Smooth muscle cell (in vitro differentiated cells): ENCODE measurements around the gene RALGDS. TPM values are rescaled to one million over a fixed set of nuclear protein-coding genes. Genes with fewer than 3 reads are reported as not detected.

ENCODE experiments used
- DNase-seq: peaks from one replicate; lab custom pipeline; 2025; ENCODE audit not compliant: unreplicated experiment; lab: John Stamatoyannopoulos, UW
- H2AFZ ChIP-seq: fragments of 200-600 bp; sonication (generic); 2 replicates; pipeline ENCODE4 v1.6.0; 2016; ENCODE audit warnings: antibody characterized with exemption, low read depth, mild to moderate bottlenecking
- H3F3A ChIP-seq: fragments of 200-600 bp; sonication (generic); 2 replicates; pipeline ENCODE4 v1.6.0; 2017; ENCODE audit warnings: antibody characterized with exemption, low read depth
- H3K27ac ChIP-seq: fragments of 200-600 bp; sonication (generic); 2 replicates; pipeline ENCODE4 v1.5.1; 2016; ENCODE audit warnings: low read depth, mild to moderate bottlenecking
- H3K27me3 ChIP-seq: fragments of 200-600 bp; sonication (generic); 2 replicates; pipeline ENCODE4 v1.6.1; 2016; ENCODE audit warnings: low read depth, mild to moderate bottlenecking
- H3K36me3 ChIP-seq: fragments of 200-600 bp; sonication (generic); 2 replicates; pipeline ENCODE4 v1.5.1; 2016; ENCODE audit warnings: low read depth
- H3K4me1 ChIP-seq: fragments of 200-600 bp; sonication (generic); 2 replicates; pipeline ENCODE4 v1.5.1; 2016; ENCODE audit warnings: low read depth
- H3K4me2 ChIP-seq: fragments of 200-600 bp; sonication (generic); 2 replicates; pipeline ENCODE4 v1.6.0; 2016; ENCODE audit warnings: mild to moderate bottlenecking
- H3K4me3 ChIP-seq: fragments of 200-600 bp; sonication (generic); 2 replicates; pipeline ENCODE4 v1.5.1; 2016; ENCODE audit warnings: mild to moderate bottlenecking
- H3K79me2 ChIP-seq: fragments of 200-600 bp; sonication (generic); 2 replicates; pipeline ENCODE4 v1.6.0; 2016; ENCODE audit warnings: low read depth, mild to moderate bottlenecking
- H3K9ac ChIP-seq: fragments of 200-600 bp; sonication (generic); 2 replicates; pipeline ENCODE4 v1.6.0; 2016; ENCODE audit warnings: low read depth
- H3K9me3 ChIP-seq: fragments of 200-600 bp; sonication (generic); replicated peaks from 2 replicates; pipeline ENCODE4 v1.5.1; 2016; ENCODE audit warnings: low read depth
- H4K20me1 ChIP-seq: fragments of 200-600 bp; sonication (generic); 2 replicates; pipeline ENCODE4 v1.6.0; 2016; ENCODE audit warnings: low read depth
- WGBS: methylation state at CpG from one replicate; pipeline ENCODE4 v1.1.7; 2016; ENCODE audit warnings: low lambda C conversion rate; 5-methylcytosine and 5-hydroxymethylcytosine counted together
- polyA plus RNA-seq: library from polyadenylated mRNA; unstranded; fragments of >200 nt; fragmentation: Nextera tagmentation; extraction: Ambion mirVana; gene quantifications from 2 replicates; pipeline ENCODE4 v1.2.1, GENCODE V29; 2016
- total RNA-seq: library from RNA; depleted of rRNA; stranded (reverse); fragments of >200 nt; gene quantifications from 2 replicates; pipeline ENCODE4 v1.2.3, GENCODE V29; 2014
- TF ChIP-seq, protein P1 (sequence below): fragments of 200-600 bp; sonication (generic); IDR thresholded peaks from 2 replicates; pipeline ENCODE4 v1.5.1; 2017; ENCODE audit warnings: borderline replicate concordance, mild to moderate bottlenecking, antibody characterized with exemption; ENCODE audit not compliant: insufficient read depth, poor library complexity, severe bottlenecking

The RALGDS gene
- total and polyA plus RNA-seq, 2 experiments from 2014 or later: 27.8 to 37.7 TPM

GRCh38 chr9:133158695-133159094, 37.7 kb upstream of the RALGDS start:
- Histone ChIP-seq H3K79me2 (no peaks in the 10 kb centered on the region), H2AFZ (no peak overlapping the region), H3K27me3 (no peaks in the 10 kb centered on the region), H3F3A (no peaks in the 10 kb centered on the region), H3K9ac (no peak overlapping the region), H3K9me3 (no peaks in the 10 kb centered on the region), H4K20me1 (peaks cover 6% of the 10 kb centered on the region), H3K36me3 (no peaks in the 10 kb centered on the region), H3K4me2 (no peak overlapping the region), H3K4me1 (no peaks in the 10 kb centered on the region), H3K27ac (no peak overlapping the region), H3K4me3 (no peak overlapping the region)
- over 99% methylated on average over 3 of the region's 3 CpGs for WGBS
- no peak for DNase-seq
- TF ChIP-seq, protein P1, sequence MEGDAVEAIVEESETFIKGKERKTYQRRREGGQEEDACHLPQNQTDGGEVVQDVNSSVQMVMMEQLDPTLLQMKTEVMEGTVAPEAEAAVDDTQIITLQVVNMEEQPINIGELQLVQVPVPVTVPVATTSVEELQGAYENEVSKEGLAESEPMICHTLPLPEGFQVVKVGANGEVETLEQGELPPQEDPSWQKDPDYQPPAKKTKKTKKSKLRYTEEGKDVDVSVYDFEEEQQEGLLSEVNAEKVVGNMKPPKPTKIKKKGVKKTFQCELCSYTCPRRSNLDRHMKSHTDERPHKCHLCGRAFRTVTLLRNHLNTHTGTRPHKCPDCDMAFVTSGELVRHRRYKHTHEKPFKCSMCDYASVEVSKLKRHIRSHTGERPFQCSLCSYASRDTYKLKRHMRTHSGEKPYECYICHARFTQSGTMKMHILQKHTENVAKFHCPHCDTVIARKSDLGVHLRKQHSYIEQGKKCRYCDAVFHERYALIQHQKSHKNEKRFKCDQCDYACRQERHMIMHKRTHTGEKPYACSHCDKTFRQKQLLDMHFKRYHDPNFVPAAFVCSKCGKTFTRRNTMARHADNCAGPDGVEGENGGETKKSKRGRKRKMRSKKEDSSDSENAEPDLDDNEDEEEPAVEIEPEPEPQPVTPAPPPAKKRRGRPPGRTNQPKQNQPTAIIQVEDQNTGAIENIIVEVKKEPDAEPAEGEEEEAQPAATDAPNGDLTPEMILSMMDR: no peak

DNA sequence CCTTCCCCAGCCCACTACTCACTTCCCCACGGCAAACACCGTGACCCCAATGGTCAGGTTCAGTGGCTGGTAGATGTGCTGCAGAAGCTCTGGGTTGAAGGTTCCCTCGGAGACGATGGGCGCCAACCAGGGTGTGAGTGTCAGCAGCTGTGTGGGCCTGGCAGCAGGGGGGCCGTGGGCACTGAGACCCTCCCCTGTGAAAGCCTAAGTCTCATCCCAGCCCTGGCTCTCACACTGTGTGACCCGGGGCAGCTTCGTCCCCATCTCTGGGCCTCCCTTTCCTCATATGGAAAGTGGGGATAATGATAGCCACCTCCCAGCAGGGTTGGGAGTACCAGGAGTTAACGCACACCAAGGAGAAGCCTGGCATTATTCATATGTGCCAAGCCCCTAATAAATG, 34.1 kb upstream of the RALGDS start:
- 92% methylated on average over 9 of the region's 9 CpGs for WGBS

GRCh38 chr9:133154097-133154989, 33.3 kb upstream of the RALGDS start:
- peaks cover 5% of the 10 kb centered on the region for H3F3A ChIP-seq
- no peaks in the 10 kb centered on the region for H4K20me1 ChIP-seq
- no peaks in the 10 kb centered on the region for H3K79me2 ChIP-seq
- no peaks in the 10 kb centered on the region for H3K36me3 ChIP-seq
- H2AFZ ChIP-seq: no peak overlapping the region
- no peak overlapping the region for H3K9ac ChIP-seq
- no peak for DNase-seq
- no peaks in the 10 kb centered on the region for H3K9me3 ChIP-seq
- H3K4me3 ChIP-seq: no peak overlapping the region
- no peaks in the 10 kb centered on the region for H3K27me3 ChIP-seq
- WGBS: 98% methylated on average over 13 of the region's 13 CpGs
- no peak overlapping the region for H3K27ac ChIP-seq
- no peaks in the 10 kb centered on the region for H3K4me1 ChIP-seq
- no peak overlapping the region for H3K4me2 ChIP-seq
- TF ChIP-seq, protein P1: no peak

More for the DNA sequence above, 34.1 kb upstream of the RALGDS start:
- Histone ChIP-seq H3K36me3 (no peaks in the 10 kb centered on the region), H3K9ac (no peak overlapping the region), H4K20me1 (no peaks in the 10 kb centered on the region), H3K4me3 (no peak overlapping the region), H3K4me1 (no peaks in the 10 kb centered on the region), H3F3A (no peaks in the 10 kb centered on the region), H3K79me2 (no peaks in the 10 kb centered on the region), H3K27ac (no peak overlapping the region), H3K27me3 (no peaks in the 10 kb centered on the region), H3K9me3 (no peaks in the 10 kb centered on the region), H2AFZ (no peak overlapping the region), H3K4me2 (no peak overlapping the region)
- no peak for DNase-seq
- TF ChIP-seq, protein P1: no peak
